HepG2 (cell line): ENCODE measurements around the gene DDX24. TPM values are rescaled to one million over a fixed set of nuclear protein-coding genes. Genes with fewer than 3 reads are reported as not detected.

Source experiments
- ATAC-seq: fragments of 200-7000 bp; cut with Tn5 transposase; 3 replicates; pipeline ENCODE4 v1.9.1; 2020; ENCODE audit warnings: mild to moderate bottlenecking, moderate library complexity
- BruUV-seq: library from RNA; stranded (reverse); fragments of 400-500 nt; replicated peaks from 2 replicates; lab custom pipeline; 2021; lab: Mats Ljungman, UMichigan
- CTCF ChIA-PET: fragments of 300-600 bp; formaldehyde crosslinking; extraction: SDS; loops from one replicate; lab custom pipeline; 2021; ENCODE audit warnings: low total read pairs, inconsistent platforms, low intra/inter-chr PET ratio; lab: Yijun Ruan, JAX
- POLR2A ChIA-PET: fragments of 350-600 bp; sonication (Branson Sonifier 250); formaldehyde crosslinking; loops from one replicate; lab custom pipeline; 2020; ENCODE audit warnings: antibody characterized with exemption, inconsistent platforms; lab: Yijun Ruan, JAX
- DNase-seq: peaks from one replicate; pipeline ENCODE4 v3.0.0-alpha.2; 2015; ENCODE audit warnings: low spot score
- FAIRE-seq: peaks from 3 replicates; lab custom pipeline; 2011; peaks lifted over from hg19 to GRCh38; lab: Jason Lieb, UNC
- H2AFZ ChIP-seq: one replicate; pipeline ENCODE4 v1.6.1; 2011; ENCODE audit warnings: low read length, inconsistent platforms
- H3K27ac ChIP-seq: fragments of 300-600 bp; 3 replicates; pipeline ENCODE4 v1.8.0; 2011; ENCODE audit warnings: mixed run types, mild to moderate bottlenecking, mixed read lengths, low read length, inconsistent platforms; ENCODE audit not compliant: insufficient read depth; ENCODE audit errors: extremely low read length
- H3K27me3 ChIP-seq, 2 experiments: fragments of 200-600 bp in 1 of 2; 2 replicates in 1 of 2; 3 replicates in 1 of 2; pipeline versions ENCODE4 v1.6.0 to v1.8.0; 2011; ENCODE audit warnings: low read length in 2 of 2, mild to moderate bottlenecking in 2 of 2, moderate library complexity in 2 of 2, inconsistent platforms in 1 of 2; ENCODE audit not compliant: insufficient read depth in 2 of 2, control insufficient read depth in 1 of 2
- H3K36me3 ChIP-seq, 2 experiments: fragments of 200-600 bp in 1 of 2; replicated peaks in 1 of 2; 2 replicates in 1 of 2; 3 replicates in 1 of 2; pipeline versions ENCODE4 v1.5.1 to v1.8.0; 2011; ENCODE audit warnings: low read length in 2 of 2, inconsistent platforms in 1 of 2; ENCODE audit not compliant: insufficient read depth in 2 of 2, control insufficient read depth in 1 of 2
- H3K4me1 ChIP-seq: 2 replicates; pipeline ENCODE4 v1.5.1; 2012; ENCODE audit warnings: low read length, inconsistent platforms; ENCODE audit not compliant: insufficient read depth
- H3K4me2 ChIP-seq: 2 replicates; pipeline ENCODE4 v1.6.0; 2011; ENCODE audit warnings: low read depth, low read length, inconsistent platforms
- H3K4me3 ChIP-seq, 3 experiments: fragments of 200-600 bp in 1 of 3; sonication (generic), shearing (Covaris generic) in 1 of 3; replicated peaks in 1 of 3; 2 replicates each; pipeline ENCODE4 v1.5.1; 2011 to 2016; ENCODE audit warnings: low read length in 3 of 3, inconsistent platforms in 2 of 3, low read depth in 2 of 3, mild to moderate bottlenecking in 2 of 3, control low read depth in 1 of 3, mixed read lengths in 1 of 3; ENCODE audit not compliant: insufficient read depth in 1 of 3
- H3K79me2 ChIP-seq: one replicate; pipeline ENCODE4 v1.6.1; 2011; ENCODE audit warnings: low read length, inconsistent platforms; ENCODE audit not compliant: insufficient read depth
- H3K9ac ChIP-seq: 2 replicates; pipeline ENCODE4 v1.6.0; 2011; ENCODE audit warnings: mild to moderate bottlenecking, low read depth, low read length, inconsistent platforms; ENCODE audit not compliant: insufficient read depth
- H3K9me3 ChIP-seq: 2 replicates; pipeline ENCODE4 v1.5.1; 2012; ENCODE audit warnings: mild to moderate bottlenecking, low read length
- H4K20me1 ChIP-seq: 2 replicates; pipeline ENCODE4 v1.6.0; 2011; ENCODE audit warnings: inconsistent platforms, mild to moderate bottlenecking, low read length, moderate library complexity; ENCODE audit not compliant: insufficient read depth
- BORCS8-MEF2B ChIP-seq: sonication (generic); formaldehyde crosslinking; IDR thresholded peaks from 2 replicates; pipeline ENCODE4 v1.8.0; 2022; ENCODE audit warnings: mild to moderate bottlenecking, missing genetic modification reagents
- IRF2 ChIP-seq: IDR thresholded peaks from 2 replicates; pipeline ENCODE4 v1.6.1; 2018; ENCODE audit warnings: missing genetic modification reagents, missing compliant biosample characterization
- MIXL1 ChIP-seq: IDR thresholded peaks from 2 replicates; pipeline ENCODE4 v1.6.1; 2016
- PCBP2 ChIP-seq: fragments of 200-400 bp; formaldehyde crosslinking; optimal IDR thresholded peaks from 2 replicates; pipeline ENCODE3; 2018; ENCODE audit warnings: low read length, low read depth; ENCODE audit not compliant: poor library complexity, severe bottlenecking
- RAD51 ChIP-seq: fragments of 450-650 bp; IDR thresholded peaks from 2 replicates; pipeline ENCODE4 v1.6.1; 2016; ENCODE audit warnings: borderline replicate concordance
- REPIN1 ChIP-seq: sonication (generic); formaldehyde crosslinking; IDR thresholded peaks from 2 replicates; pipeline ENCODE4 v1.8.0; 2022; ENCODE audit warnings: missing genetic modification reagents, low read depth, mild to moderate bottlenecking, borderline replicate concordance
- ZNF431 ChIP-seq: sonication (generic); formaldehyde crosslinking; IDR thresholded peaks from 2 replicates; pipeline ENCODE4 v1.9.0; 2022; ENCODE audit warnings: missing genetic modification reagents, low read depth, mild to moderate bottlenecking, borderline replicate concordance
- ZNF577 ChIP-seq: sonication (generic); formaldehyde crosslinking; IDR thresholded peaks from 2 replicates; pipeline ENCODE4 v1.4.0; 2020; ENCODE audit warnings: mild to moderate bottlenecking, low read depth, missing genetic modification reagents, borderline replicate concordance
- ZSCAN9 ChIP-seq: IDR thresholded peaks from 2 replicates; pipeline ENCODE4 v1.6.1; 2016; ENCODE audit warnings: borderline replicate concordance
- WGBS: methylation state at CpG from one replicate; pipeline ENCODE4 v1.1.6; 2017; ENCODE audit warnings: low lambda C conversion rate; 5-methylcytosine and 5-hydroxymethylcytosine counted together
- in situ Hi-C: cut with HindIII; loops from 2 replicates; pipeline ENCODE4 v1.10.0; 2017; ENCODE audit warnings: low pct_unique_long_range_greater_than_20kb; ENCODE audit not compliant: extremely low pct_ligation_motif_present
- intact Hi-C: fragments of 100-400 bp; cut with micrococcal nuclease; formaldehyde crosslinking; loops from one replicate; pipeline ENCODE4 v1.10.0; 2022; ENCODE audit not compliant: unreplicated experiment
- polyA plus RNA-seq, 8 experiments: library from polyadenylated mRNA; depleted of rRNA in 3 of 8; stranded (reverse) in 7 of 8; unstranded in 1 of 8; fragments of >200 nt; fragmentation: Illumina TruSeq in 4 of 8; extraction: Trizol in 4 of 8; gene quantifications; 2 replicates each; pipeline versions ENCODE4 v1.2.1 to v1.2.3, GENCODE V29; 2011 to 2016; ENCODE audit warnings: low read depth in 4 of 8, missing spikeins in 1 of 8, mixed read lengths in 1 of 8; ENCODE audit not compliant: insufficient read depth in 1 of 8
- total RNA-seq, 5 experiments: library from RNA; depleted of rRNA; stranded (reverse); fragments of >200 nt; fragmentation: Illumina TruSeq; extraction: Trizol; gene quantifications; 2 replicates each; pipeline ENCODE4 v1.2.3, GENCODE V29; 2016; ENCODE audit warnings: low read depth in 1 of 5
- TF ChIP-seq, protein P1 (sequence below): sonication (generic); formaldehyde crosslinking; IDR thresholded peaks from 2 replicates; pipeline ENCODE4 v1.4.0; 2020; ENCODE audit warnings: missing genetic modification reagents

Gene DDX24
- total and polyA plus RNA-seq, 2 of the 13 experiments (the other 11 are each of a cell fraction or from before 2014, with no cell fraction given) = 67.3 to 149 TPM

DNA sequence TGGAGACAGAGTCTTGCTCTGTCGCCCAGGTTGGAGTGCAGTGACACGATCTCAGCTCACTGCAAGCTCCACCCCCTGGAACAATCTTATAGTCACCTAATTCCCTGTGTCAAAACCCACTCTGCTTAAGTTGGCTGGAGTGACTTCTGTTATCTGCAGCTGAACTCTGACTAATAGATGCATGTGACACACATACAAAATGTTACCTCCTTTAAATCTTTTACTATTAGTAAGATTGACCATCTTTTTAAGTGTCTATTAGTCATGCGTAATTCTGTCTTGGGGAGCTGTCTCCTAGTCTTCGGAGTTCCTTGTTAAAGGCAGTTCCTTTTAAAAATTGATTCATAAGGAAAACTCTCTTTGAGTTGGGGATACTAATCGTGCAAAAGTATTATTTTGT, 7.5 kb upstream of the DDX24 start (continued):
- TF ChIP-seq, protein P1, sequence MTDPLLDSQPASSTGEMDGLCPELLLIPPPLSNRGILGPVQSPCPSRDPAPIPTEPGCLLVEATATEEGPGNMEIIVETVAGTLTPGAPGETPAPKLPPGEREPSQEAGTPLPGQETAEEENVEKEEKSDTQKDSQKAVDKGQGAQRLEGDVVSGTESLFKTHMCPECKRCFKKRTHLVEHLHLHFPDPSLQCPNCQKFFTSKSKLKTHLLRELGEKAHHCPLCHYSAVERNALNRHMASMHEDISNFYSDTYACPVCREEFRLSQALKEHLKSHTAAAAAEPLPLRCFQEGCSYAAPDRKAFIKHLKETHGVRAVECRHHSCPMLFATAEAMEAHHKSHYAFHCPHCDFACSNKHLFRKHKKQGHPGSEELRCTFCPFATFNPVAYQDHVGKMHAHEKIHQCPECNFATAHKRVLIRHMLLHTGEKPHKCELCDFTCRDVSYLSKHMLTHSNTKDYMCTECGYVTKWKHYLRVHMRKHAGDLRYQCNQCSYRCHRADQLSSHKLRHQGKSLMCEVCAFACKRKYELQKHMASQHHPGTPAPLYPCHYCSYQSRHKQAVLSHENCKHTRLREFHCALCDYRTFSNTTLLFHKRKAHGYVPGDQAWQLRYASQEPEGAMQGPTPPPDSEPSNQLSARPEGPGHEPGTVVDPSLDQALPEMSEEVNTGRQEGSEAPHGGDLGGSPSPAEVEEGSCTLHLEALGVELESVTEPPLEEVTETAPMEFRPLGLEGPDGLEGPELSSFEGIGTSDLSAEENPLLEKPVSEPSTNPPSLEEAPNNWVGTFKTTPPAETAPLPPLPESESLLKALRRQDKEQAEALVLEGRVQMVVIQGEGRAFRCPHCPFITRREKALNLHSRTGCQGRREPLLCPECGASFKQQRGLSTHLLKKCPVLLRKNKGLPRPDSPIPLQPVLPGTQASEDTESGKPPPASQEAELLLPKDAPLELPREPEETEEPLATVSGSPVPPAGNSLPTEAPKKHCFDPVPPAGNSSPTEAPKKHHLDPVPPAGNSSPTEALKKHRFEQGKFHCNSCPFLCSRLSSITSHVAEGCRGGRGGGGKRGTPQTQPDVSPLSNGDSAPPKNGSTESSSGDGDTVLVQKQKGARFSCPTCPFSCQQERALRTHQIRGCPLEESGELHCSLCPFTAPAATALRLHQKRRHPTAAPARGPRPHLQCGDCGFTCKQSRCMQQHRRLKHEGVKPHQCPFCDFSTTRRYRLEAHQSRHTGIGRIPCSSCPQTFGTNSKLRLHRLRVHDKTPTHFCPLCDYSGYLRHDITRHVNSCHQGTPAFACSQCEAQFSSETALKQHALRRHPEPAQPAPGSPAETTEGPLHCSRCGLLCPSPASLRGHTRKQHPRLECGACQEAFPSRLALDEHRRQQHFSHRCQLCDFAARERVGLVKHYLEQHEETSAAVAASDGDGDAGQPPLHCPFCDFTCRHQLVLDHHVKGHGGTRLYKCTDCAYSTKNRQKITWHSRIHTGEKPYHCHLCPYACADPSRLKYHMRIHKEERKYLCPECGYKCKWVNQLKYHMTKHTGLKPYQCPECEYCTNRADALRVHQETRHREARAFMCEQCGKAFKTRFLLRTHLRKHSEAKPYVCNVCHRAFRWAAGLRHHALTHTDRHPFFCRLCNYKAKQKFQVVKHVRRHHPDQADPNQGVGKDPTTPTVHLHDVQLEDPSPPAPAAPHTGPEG = no peak
- TF ChIP-seq PCBP2 = no peak
- no peak for TF ChIP-seq RAD51
- no peak for TF ChIP-seq ZSCAN9 (CRISPR knock-in tag)

GRCh38 chr14:94087891-94088290, 6.9 kb upstream of the DDX24 start:
- ChIA-PET CTCF (no interaction called here), POLR2A (no interaction called here)
- no peak for FAIRE-seq
- intact Hi-C loops (no loop called here), in situ Hi-C loops (no loop called here)
- Histone ChIP-seq H3K27me3 (no peaks in the 10 kb centered on the region), H3K4me2 (no peak overlapping the region), H3K9ac (no peak overlapping the region), H3K79me2 (no peaks in the 10 kb centered on the region), H2AFZ (no peak overlapping the region), H3K9me3 (no peaks in the 10 kb centered on the region), H4K20me1 (no peaks in the 10 kb centered on the region), H3K36me3 (no peaks in the 10 kb centered on the region), H3K27ac (no peak overlapping the region), H3K4me3 (no peak overlapping the region), H3K4me1 (peaks cover 3% of the 10 kb centered on the region)
- ATAC-seq = no peak
- DNase-seq = no peak
- TF ChIP-seq IRF2 (CRISPR knock-in tag) (no peak), REPIN1 (CRISPR knock-in tag) (no peak), BORCS8-MEF2B (CRISPR knock-in tag) (no peak), ZNF577 (CRISPR knock-in tag) (no peak), ZNF431 (CRISPR knock-in tag) (no peak), MIXL1 (CRISPR knock-in tag) (no peak)
- BruUV-seq = no TSS peak
- 94% methylated on average over 4 of the region's 4 CpGs for WGBS
